Right renal cortex interstitium (tissue), 3 donors: ENCODE results near the gene SIGLEC15. TPM values are rescaled to one million over a fixed set of nuclear protein-coding genes. Genes with fewer than 3 reads are reported as not detected.
"Not testable (repeated sequence)": the region's sequence is repeated elsewhere in the genome, so short reads cannot be mapped to it uniquely, and the experiment has no call there.

Source experiments
- DNase-seq, 3 donors: peaks; one replicate each; pipeline ENCODE4 v3.0.0-alpha.2; 2013; ENCODE audit warnings: low read depth in 3 of 3, low spot score in 2 of 3
- polyA plus RNA-seq, 3 donors: library from polyadenylated mRNA; unstranded; fragments of 120-200 nt; gene quantifications; one replicate each; pipeline ENCODE4 v1.2.1, GENCODE V29; 2013; ENCODE audit not compliant: insufficient read length in 3 of 3

Gene SIGLEC15
- polyA plus RNA-seq, 3 donors: 0.21 to 0.47 (median 0.40) TPM

DNA sequence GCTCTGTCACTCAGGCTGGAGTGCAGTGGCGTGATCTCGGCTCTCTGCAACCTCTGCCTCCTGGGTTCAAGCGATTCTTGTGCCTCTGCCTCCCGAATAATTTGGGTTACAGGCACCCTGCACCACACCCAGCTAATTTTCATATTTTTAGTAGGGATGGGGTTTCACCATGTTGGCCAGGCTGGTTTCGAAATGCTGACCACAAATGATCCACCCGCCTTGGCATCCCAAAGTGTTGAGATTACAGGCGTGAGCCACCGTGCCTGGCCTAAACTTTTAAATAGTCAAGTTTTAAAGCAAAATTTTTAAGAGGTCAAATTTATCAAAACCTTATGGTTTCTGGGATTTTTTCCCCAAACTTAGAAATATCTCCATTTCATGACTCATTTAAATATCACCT lies 6.7 kb upstream of the SIGLEC15 start:
- DNase-seq: not testable (repeated sequence)

- DNase-seq: no peak
Measured at GRCh38 chr18:45820106-45820745, 5.2 kb upstream of the SIGLEC15 start.

GRCh38 chr18:45821026-45821425 lies 4.4 kb upstream of the SIGLEC15 start:
- DNase-seq: no peak

- DNase-seq: no peak
Measured at GRCh38 chr18:45821711-45822110, 3.8 kb upstream of the SIGLEC15 start.

- no peak for DNase-seq
Measured at GRCh38 chr18:45826084-45826483, 609 bp downstream of the SIGLEC15 start.

DNA sequence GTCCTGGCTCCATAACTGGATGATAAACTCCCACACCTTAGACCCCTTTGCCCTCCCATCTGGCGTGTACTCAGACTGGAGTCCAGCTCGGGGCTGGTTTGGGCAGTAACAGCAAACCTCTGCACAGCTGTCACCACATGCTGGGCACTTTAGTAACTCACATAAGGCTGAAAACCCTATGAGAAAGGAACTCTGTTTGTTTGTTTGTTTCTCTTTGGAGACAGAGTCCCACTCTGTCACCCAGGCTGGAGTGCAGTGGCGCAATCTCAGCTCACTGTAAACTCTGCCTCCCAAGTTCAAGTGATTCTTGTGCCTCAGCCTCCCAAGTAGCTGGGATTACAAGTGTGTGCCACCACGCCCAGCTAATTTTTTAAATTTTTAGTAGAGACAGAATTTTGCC lies 1.2 kb downstream of the SIGLEC15 start:
- not testable (repeated sequence) for DNase-seq

GRCh38 chr18:45828917-45829811 lies 3.7 kb downstream of the SIGLEC15 start:
- DNase-seq: no peak

DNA sequence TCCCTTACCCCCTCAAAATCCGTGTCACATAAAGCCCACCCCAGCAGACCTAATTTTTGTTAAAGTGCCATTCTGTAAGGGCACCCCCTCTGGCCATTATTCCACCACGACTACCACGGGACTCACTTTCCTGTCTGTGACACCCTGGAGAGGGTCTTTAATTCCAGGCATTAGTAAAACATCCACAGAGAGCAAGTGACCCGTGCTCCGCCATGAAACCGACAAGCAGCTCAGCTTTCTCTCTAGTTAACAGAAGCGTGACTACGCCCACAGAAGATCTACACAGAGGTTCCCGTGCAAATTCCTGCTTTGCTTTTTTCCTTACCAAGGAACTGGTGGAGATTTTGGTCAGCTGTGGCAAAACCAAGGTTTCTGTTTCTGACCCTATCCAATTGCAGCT lies 4.4 kb downstream of the SIGLEC15 start:
- DNase-seq: no peak

GRCh38 chr18:45830917-45831316 lies 5.4 kb downstream of the SIGLEC15 start:
- no peak for DNase-seq

DNA sequence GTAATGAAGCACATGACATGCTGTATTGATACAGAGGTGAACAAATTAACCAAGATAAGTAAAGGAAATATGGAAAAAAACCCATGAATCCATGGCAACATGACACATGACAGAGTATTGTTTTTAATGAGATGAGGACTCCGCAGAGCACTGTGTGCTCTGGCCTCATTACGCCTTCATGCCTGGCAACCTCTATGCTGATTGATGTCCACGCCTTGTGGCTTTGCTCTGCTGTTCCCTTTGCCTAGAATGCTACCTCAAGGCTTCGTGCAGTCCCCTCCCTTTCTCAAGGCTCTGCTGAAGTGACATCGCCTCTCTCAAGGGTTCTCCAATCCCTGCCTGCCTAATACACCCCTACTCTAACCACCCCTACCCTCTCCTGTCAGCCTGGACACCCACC lies 8.4 kb downstream of the SIGLEC15 start:
- DNase-seq: no peak

DNA sequence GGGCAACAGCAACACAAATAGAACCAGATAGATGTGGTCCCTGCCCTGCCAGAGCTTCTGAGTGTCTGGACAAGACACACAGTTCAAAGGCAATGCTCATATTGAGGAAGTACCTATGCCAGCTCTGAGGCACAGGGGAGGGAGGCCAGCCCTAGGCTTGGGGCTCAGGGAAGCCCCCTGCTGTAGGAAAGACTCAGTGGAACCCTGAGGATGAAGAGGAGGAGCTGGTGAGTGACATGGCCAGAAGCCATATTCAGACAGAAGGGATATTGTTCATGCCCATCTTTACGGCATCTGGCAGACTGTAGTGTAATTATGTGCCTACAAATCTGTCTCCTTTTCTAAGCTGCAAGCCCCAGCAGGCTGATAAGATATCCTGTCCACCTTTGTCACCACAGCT lies 8.8 kb downstream of the SIGLEC15 start:
- DNase-seq: no peak

GRCh38 chr18:45835057-45835636 lies 9.7 kb downstream of the SIGLEC15 start:
- no peak for DNase-seq

DNA sequence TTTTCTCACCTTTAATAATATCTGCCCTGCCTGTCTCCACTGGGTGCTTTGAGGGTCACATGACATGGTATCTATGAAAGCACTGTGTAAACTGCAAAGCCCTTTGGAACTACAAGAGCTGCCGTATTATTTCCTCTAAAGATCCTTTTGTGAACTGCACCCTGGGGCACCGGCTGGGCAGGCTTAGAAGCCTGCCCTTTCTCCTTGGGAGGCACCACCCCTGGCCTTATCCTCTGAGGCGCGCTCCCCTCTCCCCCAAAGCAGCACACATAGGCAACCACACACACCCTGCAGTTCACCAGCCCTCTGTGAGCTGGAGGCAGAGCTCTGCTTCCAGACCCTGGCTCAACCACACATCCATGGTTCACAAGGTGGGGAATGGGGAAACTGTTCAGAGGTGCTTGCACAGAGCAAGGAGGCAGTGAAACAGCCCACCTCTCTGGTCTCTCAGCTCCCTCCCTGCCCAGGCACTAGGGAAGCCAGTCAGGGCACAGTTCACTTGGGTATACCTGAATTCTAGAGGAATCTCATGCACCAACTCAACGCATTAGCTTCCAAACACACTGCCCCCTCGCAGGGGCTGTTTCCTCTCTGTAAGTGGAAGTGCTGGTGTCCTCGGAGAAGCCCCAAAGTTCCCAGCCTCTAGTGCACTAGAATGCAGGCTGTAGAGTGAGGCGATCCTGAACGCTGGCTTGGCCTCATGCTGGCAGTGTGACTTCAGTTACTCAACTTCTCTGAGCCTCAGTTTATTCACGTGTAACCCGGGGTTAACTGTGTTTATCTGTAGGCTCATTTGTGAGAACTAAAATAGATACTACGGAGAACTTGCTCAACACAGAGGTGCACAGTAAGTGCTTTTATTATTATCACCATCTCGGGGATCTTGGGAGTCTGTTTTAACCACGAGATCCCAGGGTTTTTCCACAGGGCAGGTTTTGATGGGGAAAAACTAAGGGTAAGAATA lies 11.0 kb downstream of the SIGLEC15 start:
- DNase-seq: no peak

DNA sequence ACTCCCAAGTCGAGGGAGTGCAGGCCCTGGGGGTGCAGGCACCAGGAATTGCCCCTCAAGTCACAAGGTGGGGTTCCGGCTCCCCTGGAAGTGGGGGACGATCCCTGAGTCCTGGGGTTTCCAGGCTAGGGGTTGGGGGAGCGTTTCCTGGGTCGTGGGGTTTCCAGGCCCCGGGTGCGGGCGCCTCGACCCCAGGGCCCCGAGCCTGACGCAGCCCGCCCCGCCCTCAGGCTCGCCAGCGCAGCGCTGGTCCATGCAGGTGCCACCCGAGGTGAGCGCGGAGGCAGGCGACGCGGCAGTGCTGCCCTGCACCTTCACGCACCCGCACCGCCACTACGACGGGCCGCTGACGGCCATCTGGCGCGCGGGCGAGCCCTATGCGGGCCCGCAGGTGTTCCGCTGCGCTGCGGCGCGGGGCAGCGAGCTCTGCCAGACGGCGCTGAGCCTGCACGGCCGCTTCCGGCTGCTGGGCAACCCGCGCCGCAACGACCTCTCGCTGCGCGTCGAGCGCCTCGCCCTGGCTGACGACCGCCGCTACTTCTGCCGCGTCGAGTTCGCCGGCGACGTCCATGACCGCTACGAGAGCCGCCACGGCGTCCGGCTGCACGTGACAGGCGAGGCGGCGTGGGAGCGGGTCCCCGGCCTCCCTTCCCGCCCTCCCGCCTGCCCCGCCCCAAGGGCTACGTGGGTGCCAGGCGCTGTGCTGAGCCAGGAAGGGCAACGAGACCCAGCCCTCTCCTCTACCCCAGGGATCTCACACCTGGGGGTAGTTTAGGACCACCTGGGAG lies 12.0 kb downstream of the SIGLEC15 start:
- no peak for DNase-seq

- DNase-seq: no peak
Measured at GRCh38 chr18:45838302-45839070, 13.0 kb downstream of the SIGLEC15 start.

DNA sequence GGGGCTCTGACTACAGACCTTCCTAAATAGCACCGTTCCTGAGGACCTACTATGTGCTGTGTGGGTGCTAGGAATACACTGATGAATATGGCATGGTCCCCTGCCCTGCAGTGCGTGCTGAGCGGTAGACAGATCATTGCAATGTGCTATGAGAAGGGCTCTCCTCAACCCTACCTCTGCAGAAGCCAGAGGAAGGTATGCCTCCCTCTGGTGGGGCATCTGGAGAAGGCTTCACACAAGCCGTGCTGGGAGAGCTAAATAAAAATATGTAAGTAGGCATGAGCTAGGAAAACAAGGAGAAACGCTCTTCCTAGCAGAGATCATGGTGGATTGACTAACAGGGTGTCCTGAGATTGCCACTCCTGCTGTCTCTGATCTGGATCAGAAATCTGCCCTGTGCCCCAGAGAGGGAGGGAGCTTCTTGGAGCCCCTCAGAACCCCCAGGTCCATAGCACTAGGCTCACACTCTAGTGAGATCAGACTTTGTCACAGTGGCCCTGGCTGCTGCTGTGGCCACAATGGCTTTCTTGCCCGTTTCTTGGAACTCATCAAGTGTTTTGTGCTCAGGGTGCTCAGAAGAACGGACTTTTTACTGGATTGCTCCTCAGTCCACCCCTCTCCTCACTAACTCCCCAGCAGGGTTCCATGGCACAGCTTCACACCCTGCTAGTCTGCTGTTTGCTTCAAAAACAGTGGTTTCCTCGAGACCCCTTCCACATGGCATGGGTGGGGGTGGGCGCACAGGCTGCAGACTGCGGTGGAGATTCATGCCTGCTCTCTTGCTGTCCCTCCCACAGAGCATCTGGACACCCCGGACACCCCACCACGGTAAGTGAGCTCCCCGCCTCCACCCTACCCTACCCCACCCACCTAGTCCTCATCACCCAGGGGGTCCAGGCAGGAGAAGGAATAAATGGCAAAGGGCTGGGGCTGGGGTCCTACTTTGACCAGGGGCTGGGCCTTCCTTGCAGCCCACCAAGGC lies 14.2 kb downstream of the SIGLEC15 start:
- DNase-seq: no peak

DNA sequence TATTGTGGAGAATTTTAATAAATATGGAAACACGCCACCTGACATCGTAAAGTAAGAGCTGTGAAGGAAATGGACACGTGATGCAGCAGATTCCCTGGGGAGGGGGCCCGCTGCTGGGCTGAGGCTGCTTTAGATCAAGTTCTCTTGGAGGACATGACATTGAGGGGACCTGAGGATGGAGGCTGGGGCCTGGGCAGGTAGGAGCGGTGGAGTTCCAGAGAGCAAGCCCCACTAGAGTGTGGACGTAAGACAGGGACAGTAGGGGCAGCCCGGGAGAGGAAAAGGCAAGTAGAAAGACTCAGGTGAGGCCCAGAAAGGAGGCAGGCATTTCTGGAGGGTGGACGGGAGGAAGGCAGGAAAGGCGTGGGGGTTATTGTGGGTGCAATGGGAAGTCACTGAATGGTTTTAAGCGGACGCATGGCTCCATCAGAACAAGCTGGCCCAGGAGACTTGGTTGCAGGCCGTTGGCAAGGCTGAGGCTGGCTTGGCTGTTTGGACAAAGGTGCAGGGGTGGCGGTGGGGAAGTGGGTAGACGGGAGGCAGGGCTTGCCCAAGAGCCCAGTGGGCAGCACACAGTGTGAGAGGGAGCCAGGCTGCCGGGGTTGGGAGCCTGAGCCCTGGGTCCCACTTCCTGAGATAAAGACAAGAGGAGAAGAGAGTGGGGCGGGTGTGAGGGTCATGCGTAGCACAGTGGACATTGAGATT lies 15.7 kb downstream of the SIGLEC15 start:
- no peak for DNase-seq
